ENCODE data around the gene RAVER2.

The RAVER2 gene

GRCh38 chr1:64846573-64847430, 101.9 kb downstream of the RAVER2 start:
- DNase-seq (ENCODE audit: low read depth) = no peak
- no peak for TF ChIP-seq CTCF (conservative IDR thresholded peaks at IDR 0.05; ENCODE audit: low read length)
- H3K4me3 ChIP-seq (ENCODE audit: low read length) = no peak overlapping the region

- no peak overlapping the region for H3K4me3 ChIP-seq (ENCODE audit: low read length)
- no peak for DNase-seq (ENCODE audit: low read depth)
- TF ChIP-seq CTCF (conservative IDR thresholded peaks at IDR 0.05; ENCODE audit: low read length) = no peak
Measured at GRCh38 chr1:64847666-64848065, 102.8 kb downstream of the RAVER2 start.

- DNase-seq (ENCODE audit: low read depth) = no peak
Measured at GRCh38 chr1:64848136-64848535, 103.3 kb downstream of the RAVER2 start.

GRCh38 chr1:64848803-64849202, 103.9 kb downstream of the RAVER2 start:
- TF ChIP-seq CTCF (conservative IDR thresholded peaks at IDR 0.05; ENCODE audit: low read length) = no peak
- DNase-seq (ENCODE audit: low read depth) = no peak
- H3K4me3 ChIP-seq (ENCODE audit: low read length) = no peak overlapping the region

More at GRCh38 chr1:64848136-64848535, 103.3 kb downstream of the RAVER2 start:
- no peak overlapping the region for H3K4me3 ChIP-seq (ENCODE audit: low read length)
- no peak for TF ChIP-seq CTCF (conservative IDR thresholded peaks at IDR 0.05; ENCODE audit: low read length)

- TF ChIP-seq CTCF (conservative IDR thresholded peaks at IDR 0.05; ENCODE audit: low read length) = no peak
- no peak for DNase-seq (ENCODE audit: low read depth)
- no peak overlapping the region for H3K4me3 ChIP-seq (ENCODE audit: low read length)
Measured at GRCh38 chr1:64849942-64850341, 105.1 kb downstream of the RAVER2 start.

GRCh38 chr1:64850846-64851245, 106.0 kb downstream of the RAVER2 start:
- no peak for TF ChIP-seq CTCF (conservative IDR thresholded peaks at IDR 0.05; ENCODE audit: low read length)
- no peak for DNase-seq (ENCODE audit: low read depth)
- H3K4me3 ChIP-seq (ENCODE audit: low read length) = no peak overlapping the region

GRCh38 chr1:64851664-64852063, 106.8 kb downstream of the RAVER2 start:
- DNase-seq (ENCODE audit: low read depth) = no peak
- no peak overlapping the region for H3K4me3 ChIP-seq (ENCODE audit: low read length)
- no peak for TF ChIP-seq CTCF (conservative IDR thresholded peaks at IDR 0.05; ENCODE audit: low read length)

Data from AG10803 (cell line).